ENCODE measurements around the gene VPS51.
"Not testable (repeated sequence)": the region's sequence is repeated elsewhere in the genome, so short reads cannot be mapped to it uniquely, and the experiment has no call there.

The VPS51 gene

GRCh38 chr11:65118097-65118837, 22.3 kb downstream of the VPS51 start:
- H2BK120ac ChIP-seq (ENCODE audit: low read depth, low read length) = no peak overlapping the region
- no peak overlapping the region for H4K5ac ChIP-seq (ENCODE audit: low read length)
- no CpG with 5 or more reads among the region's 18 CpGs for WGBS (ENCODE audit: extremely low coverage, insufficient coverage, low lambda C conversion rate)
- no peak overlapping the region for H3K4me2 ChIP-seq (ENCODE audit: low read length)
- H3K4me3 ChIP-seq (ENCODE audit: low read length) = no peak overlapping the region
- H3K9ac ChIP-seq (ENCODE audit: low read length) = no peak overlapping the region
- H2AK5ac ChIP-seq (ENCODE audit: low read length) = no peak overlapping the region
- H2BK5ac ChIP-seq (ENCODE audit: low read length) = no peak overlapping the region
- no peaks in the 10 kb centered on the region for H3K27me3 ChIP-seq (ENCODE audit: insufficient read depth, low read length, poor library complexity)
- H3K4ac ChIP-seq (ENCODE audit: low read depth, low read length) = no peak overlapping the region
- peaks cover 32% of the 10 kb centered on the region for H3K79me2 ChIP-seq (ENCODE audit: control insufficient read depth, insufficient read depth, low read length)
- no peak overlapping the region for H2BK15ac ChIP-seq (replicated peaks; ENCODE audit: low read depth)
- H3K56ac ChIP-seq (ENCODE audit: low read length) = peak overlapping the region; percentile 60
- H3K18ac ChIP-seq (ENCODE audit: low read length) = no peak overlapping the region
- peaks cover 5% of the 10 kb centered on the region for H3K4me1 ChIP-seq (ENCODE audit: control insufficient read depth, low read depth, low read length)
- H3K27ac ChIP-seq (ENCODE audit: low read depth, low read length) = no peak overlapping the region
- peaks cover 14% of the 10 kb centered on the region for H3K36me3 ChIP-seq (ENCODE audit: control insufficient read depth, insufficient read depth, low read length)
- H3K23ac ChIP-seq (ENCODE audit: low read length) = no peak overlapping the region
- peaks cover 29% of the 10 kb centered on the region for H3K79me1 ChIP-seq (ENCODE audit: low read length)
- no peak overlapping the region for H4K8ac ChIP-seq (ENCODE audit: low read depth, low read length)
- DNase-seq = no peak

DNA sequence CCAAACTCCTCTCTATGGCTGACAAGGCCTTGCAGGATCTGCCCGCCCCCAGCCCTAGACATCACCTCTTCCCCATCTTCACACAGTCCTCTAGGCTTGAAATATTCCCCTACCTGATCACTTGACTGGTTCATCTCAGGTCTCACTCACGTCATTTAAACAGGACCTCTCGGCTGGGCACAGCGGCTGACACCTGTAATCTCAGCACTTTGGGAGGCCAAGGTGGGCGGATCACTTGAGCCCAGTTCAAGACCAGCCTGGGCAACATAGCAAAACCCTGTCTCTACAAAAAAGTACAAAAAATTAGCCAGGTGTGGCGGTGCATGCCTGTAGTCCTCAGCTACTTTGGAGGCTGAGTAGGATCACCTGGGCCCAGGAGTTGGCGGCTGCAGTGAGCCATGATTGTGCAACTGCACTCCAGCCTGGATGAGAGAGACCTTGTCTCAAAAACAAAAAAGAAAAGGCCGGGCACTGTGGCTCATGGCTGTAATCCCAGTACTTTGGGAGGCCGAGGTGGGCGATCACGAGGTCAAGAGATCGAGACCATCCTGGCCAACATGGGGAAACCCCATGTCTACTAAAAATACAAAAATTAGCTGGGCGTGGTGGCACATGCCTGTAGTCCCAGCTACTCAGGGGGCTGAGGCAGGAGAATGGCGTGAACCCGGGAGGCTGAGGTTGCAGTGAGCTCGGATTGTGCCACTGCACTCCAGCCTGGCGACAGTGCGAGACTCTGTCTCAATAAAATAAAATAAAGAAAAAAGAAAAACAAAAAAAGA, 23.1 kb downstream of the VPS51 start:
- H2BK120ac ChIP-seq (ENCODE audit: low read depth, low read length); DNase-seq; H3K23ac ChIP-seq (ENCODE audit: low read length); H3K27me3 ChIP-seq (ENCODE audit: insufficient read depth, low read length, poor library complexity); H4K8ac ChIP-seq (ENCODE audit: low read depth, low read length); H3K4me1 ChIP-seq (ENCODE audit: control insufficient read depth, low read depth, low read length); H3K27ac ChIP-seq (ENCODE audit: low read depth, low read length); H3K4me2 ChIP-seq (ENCODE audit: low read length); H3K4ac ChIP-seq (ENCODE audit: low read depth, low read length); H2AK5ac ChIP-seq (ENCODE audit: low read length); H2BK5ac ChIP-seq (ENCODE audit: low read length); H3K9ac ChIP-seq (ENCODE audit: low read length); H3K56ac ChIP-seq (ENCODE audit: low read length); H4K5ac ChIP-seq (ENCODE audit: low read length); H3K18ac ChIP-seq (ENCODE audit: low read length); H2BK15ac ChIP-seq (replicated peaks; ENCODE audit: low read depth); H3K4me3 ChIP-seq (ENCODE audit: low read length): not testable (repeated sequence)
- Histone ChIP-seq H3K79me1 (ENCODE audit: low read length) (peaks cover 29% of the 10 kb centered on the region), H3K79me2 (ENCODE audit: control insufficient read depth, insufficient read depth, low read length) (peaks cover 34% of the 10 kb centered on the region), H3K36me3 (ENCODE audit: control insufficient read depth, insufficient read depth, low read length) (peaks cover 14% of the 10 kb centered on the region)
- WGBS (ENCODE audit: extremely low coverage, insufficient coverage, low lambda C conversion rate) = no CpG with 5 or more reads among the region's 18 CpGs

DNA sequence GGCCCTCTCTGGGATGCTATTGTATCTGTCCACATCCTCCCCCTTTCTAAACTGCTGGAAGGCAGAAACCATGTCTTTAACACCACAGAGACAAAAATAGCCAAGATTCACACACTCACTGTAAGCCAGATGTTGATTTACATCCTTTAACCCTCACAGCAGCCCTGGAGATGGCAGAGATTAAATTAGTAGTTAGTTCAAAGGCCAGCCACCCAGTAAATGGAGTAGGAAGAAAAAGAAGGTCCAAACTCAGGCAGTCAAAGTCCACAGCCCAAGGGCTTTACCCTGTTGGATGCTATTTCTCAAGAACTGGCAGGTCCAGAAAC, 23.6 kb downstream of the VPS51 start:
- H3K4me3 ChIP-seq (ENCODE audit: low read length) = no peak overlapping the region
- H3K18ac ChIP-seq (ENCODE audit: low read length) = no peak overlapping the region
- no peak overlapping the region for H3K23ac ChIP-seq (ENCODE audit: low read length)
- peaks cover 4% of the 10 kb centered on the region for H3K4me1 ChIP-seq (ENCODE audit: control insufficient read depth, low read depth, low read length)
- peaks cover 34% of the 10 kb centered on the region for H3K79me2 ChIP-seq (ENCODE audit: control insufficient read depth, insufficient read depth, low read length)
- no peak overlapping the region for H2BK5ac ChIP-seq (ENCODE audit: low read length)
- H4K5ac ChIP-seq (ENCODE audit: low read length) = no peak overlapping the region
- no peak overlapping the region for H2AK5ac ChIP-seq (ENCODE audit: low read length)
- H2BK15ac ChIP-seq (replicated peaks; ENCODE audit: low read depth) = no peak overlapping the region
- no peak overlapping the region for H3K4ac ChIP-seq (ENCODE audit: low read depth, low read length)
- peaks cover 31% of the 10 kb centered on the region for H3K79me1 ChIP-seq (ENCODE audit: low read length)
- DNase-seq = no peak
- H3K9ac ChIP-seq (ENCODE audit: low read length) = peak overlapping the region; percentile 34
- no peak overlapping the region for H3K27ac ChIP-seq (ENCODE audit: low read depth, low read length)
- H3K4me2 ChIP-seq (ENCODE audit: low read length) = no peak overlapping the region
- H3K27me3 ChIP-seq (ENCODE audit: insufficient read depth, low read length, poor library complexity) = no peaks in the 10 kb centered on the region
- H3K36me3 ChIP-seq (ENCODE audit: control insufficient read depth, insufficient read depth, low read length) = peaks cover 14% of the 10 kb centered on the region
- no peak overlapping the region for H3K56ac ChIP-seq (ENCODE audit: low read length)
- H2BK120ac ChIP-seq (ENCODE audit: low read depth, low read length) = no peak overlapping the region
- no peak overlapping the region for H4K8ac ChIP-seq (ENCODE audit: low read depth, low read length)

DNA sequence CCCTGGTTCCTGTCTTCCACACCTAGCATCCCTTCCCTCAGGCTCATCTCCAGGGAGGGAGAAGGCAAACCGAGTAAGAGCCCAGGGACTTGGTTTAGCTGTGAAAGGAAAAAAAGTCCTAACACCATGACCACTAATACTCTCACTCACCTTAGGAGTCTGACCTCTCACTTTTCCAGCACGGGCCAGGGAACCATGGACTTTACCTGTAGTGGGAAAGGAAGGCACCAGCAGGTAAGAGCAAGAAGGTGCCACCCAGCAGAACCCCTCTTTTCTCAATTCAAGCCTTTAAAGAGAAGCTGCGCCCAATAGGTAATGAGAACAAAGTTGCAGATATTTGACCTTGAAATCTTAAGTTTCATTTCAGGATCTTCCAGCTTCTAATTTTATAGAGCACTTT, 24.8 kb downstream of the VPS51 start:
- H3K79me2 ChIP-seq (ENCODE audit: control insufficient read depth, insufficient read depth, low read length) = peaks cover 34% of the 10 kb centered on the region
- no CpG with 5 or more reads among the region's 3 CpGs for WGBS (ENCODE audit: extremely low coverage, insufficient coverage, low lambda C conversion rate)
- H3K18ac ChIP-seq (ENCODE audit: low read length) = no peak overlapping the region
- H3K4me3 ChIP-seq (ENCODE audit: low read length) = peak overlapping the region; percentile 98
- no peak overlapping the region for H4K8ac ChIP-seq (ENCODE audit: low read depth, low read length)
- H3K36me3 ChIP-seq (ENCODE audit: control insufficient read depth, insufficient read depth, low read length) = peaks cover 19% of the 10 kb centered on the region
- H3K4me1 ChIP-seq (ENCODE audit: control insufficient read depth, low read depth, low read length) = peaks cover 4% of the 10 kb centered on the region
- peak overlapping the region; percentile 95 for H3K9ac ChIP-seq (ENCODE audit: low read length)
- peak overlapping the region; percentile 95 for H3K56ac ChIP-seq (ENCODE audit: low read length)
- no peak overlapping the region for H2BK15ac ChIP-seq (replicated peaks; ENCODE audit: low read depth)
- no peak overlapping the region for H3K4ac ChIP-seq (ENCODE audit: low read depth, low read length)
- H2BK120ac ChIP-seq (ENCODE audit: low read depth, low read length) = no peak overlapping the region
- DNase-seq = no peak
- H4K5ac ChIP-seq (ENCODE audit: low read length) = no peak overlapping the region
- no peak overlapping the region for H3K27ac ChIP-seq (ENCODE audit: low read depth, low read length)
- no peaks in the 10 kb centered on the region for H3K27me3 ChIP-seq (ENCODE audit: insufficient read depth, low read length, poor library complexity)
- peak overlapping the region; percentile 89 for H3K4me2 ChIP-seq (ENCODE audit: low read length)
- H3K23ac ChIP-seq (ENCODE audit: low read length) = no peak overlapping the region
- H2BK5ac ChIP-seq (ENCODE audit: low read length) = no peak overlapping the region
- H3K79me1 ChIP-seq (ENCODE audit: low read length) = peaks cover 30% of the 10 kb centered on the region
- no peak overlapping the region for H2AK5ac ChIP-seq (ENCODE audit: low read length)

DNA sequence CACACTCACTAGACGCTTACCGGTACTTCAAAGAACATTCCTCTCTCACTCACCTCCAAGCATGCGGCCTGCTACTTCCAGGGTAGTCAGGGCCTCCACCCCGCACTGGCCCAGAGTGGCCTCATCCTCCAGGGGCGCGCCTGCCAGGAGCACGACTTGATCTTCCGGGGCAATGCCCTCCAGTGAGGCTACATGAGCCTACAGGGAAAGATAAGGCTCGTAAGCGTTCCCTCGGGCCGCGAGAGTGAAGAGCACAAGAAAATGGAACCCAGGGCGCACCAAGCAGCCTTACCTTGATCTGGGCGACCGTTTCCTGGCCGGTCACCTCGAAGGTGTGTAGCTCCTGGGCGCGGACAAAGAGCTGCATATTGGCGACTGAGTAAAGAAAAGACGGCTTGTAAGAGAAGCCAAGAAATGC, 25.4 kb downstream of the VPS51 start:
- H3K4me3 ChIP-seq (ENCODE audit: low read length) = peak overlapping the region; percentile 98
- no peaks in the 10 kb centered on the region for H3K27me3 ChIP-seq (ENCODE audit: insufficient read depth, low read length, poor library complexity)
- DNase-seq = peak; percentile 51
- peaks cover 4% of the 10 kb centered on the region for H3K4me1 ChIP-seq (ENCODE audit: control insufficient read depth, low read depth, low read length)
- peak overlapping the region; percentile 20 for H2BK5ac ChIP-seq (ENCODE audit: low read length)
- H3K79me1 ChIP-seq (ENCODE audit: low read length) = peaks cover 27% of the 10 kb centered on the region
- peak overlapping the region; percentile 95 for H3K9ac ChIP-seq (ENCODE audit: low read length)
- H3K23ac ChIP-seq (ENCODE audit: low read length) = no peak overlapping the region
- H3K79me2 ChIP-seq (ENCODE audit: control insufficient read depth, insufficient read depth, low read length) = peaks cover 31% of the 10 kb centered on the region
- no peak overlapping the region for H4K5ac ChIP-seq (ENCODE audit: low read length)
- no peak overlapping the region for H2BK120ac ChIP-seq (ENCODE audit: low read depth, low read length)
- H3K4ac ChIP-seq (ENCODE audit: low read depth, low read length) = peak overlapping the region; percentile 8
- H4K8ac ChIP-seq (ENCODE audit: low read depth, low read length) = no peak overlapping the region
- H3K4me2 ChIP-seq (ENCODE audit: low read length) = peak overlapping the region; percentile 89
- H3K18ac ChIP-seq (ENCODE audit: low read length) = no peak overlapping the region
- no peak overlapping the region for H3K27ac ChIP-seq (ENCODE audit: low read depth, low read length)
- H3K36me3 ChIP-seq (ENCODE audit: control insufficient read depth, insufficient read depth, low read length) = peaks cover 20% of the 10 kb centered on the region
- H2AK5ac ChIP-seq (ENCODE audit: low read length) = peak overlapping the region; percentile 79
- H3K56ac ChIP-seq (ENCODE audit: low read length) = peak overlapping the region; percentile 95
- no peak overlapping the region for H2BK15ac ChIP-seq (replicated peaks; ENCODE audit: low read depth)
- WGBS (ENCODE audit: extremely low coverage, insufficient coverage, low lambda C conversion rate) = no CpG with 5 or more reads among the region's 22 CpGs

All from mesendoderm (in vitro differentiated cells).